Stimulated activated CD4-positive, alpha-beta T cell treated with anti-CD3 and anti-CD28 coated beads, Interleukin-1b, Interleukin-23, amount 100 ng/mL, for 4 hours (primary cell): Measurements from ENCODE around the gene ADCY10.
"Not testable (repeated sequence)": the region's sequence is repeated elsewhere in the genome, so short reads cannot be mapped to it uniquely, and the experiment has no call there.

Experiments used
- DNase-seq, 2 donors: peaks; one replicate each; pipeline ENCODE4 v3.0.0-alpha.2; 2020; ENCODE audit warnings: low read depth in 2 of 2

Gene ADCY10

GRCh38 chr1:167881786-167882185 is 32.1 kb downstream of the ADCY10 start:
- no peak for DNase-seq

- DNase-seq: no peak
These were observed 32.9 kb downstream of the ADCY10 start for GRCh38 chr1:167881069-167881468.

- DNase-seq: no peak
These were observed 33.3 kb downstream of the ADCY10 start for GRCh38 chr1:167880580-167881021.

- no peak for DNase-seq
These were observed 34.4 kb downstream of the ADCY10 start for GRCh38 chr1:167879508-167879907.

GRCh38 chr1:167878372-167879160 is 35.4 kb downstream of the ADCY10 start:
- no peak for DNase-seq

GRCh38 chr1:167876597-167877175 is 37.2 kb downstream of the ADCY10 start:
- DNase-seq: no peak

GRCh38 chr1:167871331-167871730 is 42.6 kb downstream of the ADCY10 start:
- no peak for DNase-seq

GRCh38 chr1:167869157-167870001 is 44.6 kb downstream of the ADCY10 start:
- DNase-seq: not testable (repeated sequence)

- not testable (repeated sequence) for DNase-seq
These were observed 47.1 kb downstream of the ADCY10 start for GRCh38 chr1:167866739-167867414.

GRCh38 chr1:167866326-167866725 is 47.6 kb downstream of the ADCY10 start:
- not testable (repeated sequence) for DNase-seq

GRCh38 chr1:167865804-167866308 is 48.1 kb downstream of the ADCY10 start:
- not testable (repeated sequence) for DNase-seq

GRCh38 chr1:167865193-167865592 is 48.7 kb downstream of the ADCY10 start:
- DNase-seq: not testable (repeated sequence)

GRCh38 chr1:167864392-167865032 is 49.4 kb downstream of the ADCY10 start:
- no peak for DNase-seq

- DNase-seq: no peak
These were observed 50.0 kb downstream of the ADCY10 start for GRCh38 chr1:167863921-167864279.

- DNase-seq: not testable (repeated sequence)
These were observed 50.6 kb downstream of the ADCY10 start for GRCh38 chr1:167863191-167863920.

GRCh38 chr1:167862432-167863076 is 51.4 kb downstream of the ADCY10 start:
- DNase-seq: no peak

GRCh38 chr1:167861664-167862381 is 52.1 kb downstream of the ADCY10 start:
- no peak for DNase-seq

- no peak for DNase-seq
These were observed 53.6 kb downstream of the ADCY10 start for GRCh38 chr1:167860231-167860923.
